ENCODE data around the gene CCDC68. TPM values are rescaled to one million over a fixed set of nuclear protein-coding genes. Genes with fewer than 3 reads are reported as not detected.

CCDC68 gene
- total RNA-seq (not detected), polyA plus RNA-seq (under 1 TPM in 1 of 2 donors, not detected in 1; 0.41 TPM), total RNA-seq (0.67 reads per million)

GRCh38 chr18:54958704-54959625 lies at the start of gene CCDC68:
Gene CCDC68 (minus strand): TSS chr18:54959461. CDS start chr18:54942791, 16,670 bp downstream.
- Histone ChIP-seq H3K27ac (ENCODE audit: low read depth, low read length) (no peak within 1 kb of the TSS), H3K27me3 (ENCODE audit: control insufficient read depth in 2 of 2, insufficient read depth in 2 of 2, low read length in 2 of 2) (peaks cover 0 to 2% of the 10 kb centered on the region in 2 donors), H3K4me1 (ENCODE audit: control insufficient read depth in 2 of 2, insufficient read depth in 2 of 2, low read length in 2 of 2) (no peaks in the 10 kb centered on the region), H3K4me3 (ENCODE audit: low read length) (no peak within 1 kb of the TSS), H3K36me3 (ENCODE audit: control insufficient read depth in 2 of 3, insufficient read depth in 3 of 3, low read length in 3 of 3) (no peaks in the 10 kb centered on the region), H3K9me3 (ENCODE audit: control insufficient read depth in 2 of 3, low read length in 3 of 3) (no peaks in the 10 kb centered on the region)
- ChIA-PET POLR2A (no interaction called here), CTCF (no interaction called here)
- Mint-ChIP-seq H3K27me3 (peaks cover 49 to 67% (median 58%) of the 10 kb centered on the region in 5 donors), H3K36me3 (no peaks in the 10 kb centered on the region), H3K27ac (no peak within 1 kb of the TSS), H3K9me3 (peaks cover 0 to 2% (median 0%) of the 10 kb centered on the region in 11 donors), H3K4me1 (peaks cover 0 to 12% (median 4%) of the 10 kb centered on the region in 7 donors), H3K4me3 (peak within 1 kb of the TSS in 5 of 10 donors; percentile 11 to 54 (median 39))
- intact Hi-C loops (cut with micrococcal nuclease): no loop called here
- no peak for DNase-seq
- no peak for ATAC-seq

- H3K4me1 Mint-ChIP-seq: no peaks in the 10 kb centered on the region
- no peak overlapping the region for H3K27ac Mint-ChIP-seq
- Histone ChIP-seq H3K4me3 (ENCODE audit: low read length) (no peak overlapping the region), H3K9me3 (ENCODE audit: control insufficient read depth in 2 of 3, low read length in 3 of 3) (no peaks in the 10 kb centered on the region), H3K27me3 (ENCODE audit: control insufficient read depth in 2 of 2, insufficient read depth in 2 of 2, low read length in 2 of 2) (no peaks in the 10 kb centered on the region), H3K36me3 (ENCODE audit: control insufficient read depth in 2 of 3, insufficient read depth in 3 of 3, low read length in 3 of 3) (no peaks in the 10 kb centered on the region), H3K4me1 (ENCODE audit: control insufficient read depth in 2 of 2, insufficient read depth in 2 of 2, low read length in 2 of 2) (no peaks in the 10 kb centered on the region), H3K27ac (ENCODE audit: low read depth, low read length) (no peak overlapping the region)
- no peak overlapping the region for H3K4me3 Mint-ChIP-seq
- CTCF ChIA-PET: no interaction called here
- H3K36me3 Mint-ChIP-seq: no peaks in the 10 kb centered on the region
- peaks cover 0 to 2% (median 0%) of the 10 kb centered on the region in 11 donors for H3K9me3 Mint-ChIP-seq
- ATAC-seq: no peak
- H3K27me3 Mint-ChIP-seq: peaks cover 2 to 31% (median 13%) of the 10 kb centered on the region in 5 donors
- DNase-seq: no peak
- intact Hi-C loops (cut with micrococcal nuclease): no loop called here
- POLR2A ChIA-PET: no interaction called here
These were observed 48.3 kb upstream of the CCDC68 start for GRCh38 chr18:55007602-55008001.

- Histone ChIP-seq H3K27me3 (ENCODE audit: control insufficient read depth in 2 of 2, insufficient read depth in 2 of 2, low read length in 2 of 2) (no peaks in the 10 kb centered on the region), H3K9me3 (ENCODE audit: control insufficient read depth in 2 of 3, low read length in 3 of 3) (no peaks in the 10 kb centered on the region), H3K36me3 (ENCODE audit: control insufficient read depth in 2 of 3, insufficient read depth in 3 of 3, low read length in 3 of 3) (no peaks in the 10 kb centered on the region), H3K4me3 (ENCODE audit: low read length) (no peak overlapping the region), H3K27ac (ENCODE audit: low read depth, low read length) (no peak overlapping the region), H3K4me1 (ENCODE audit: control insufficient read depth in 2 of 2, insufficient read depth in 2 of 2, low read length in 2 of 2) (no peaks in the 10 kb centered on the region)
- no peak overlapping the region for H3K4me3 Mint-ChIP-seq
- H3K4me1 Mint-ChIP-seq: no peaks in the 10 kb centered on the region
- ChIA-PET CTCF (no interaction called here), POLR2A (no interaction called here)
- H3K9me3 Mint-ChIP-seq: peaks cover 0 to 2% (median 0%) of the 10 kb centered on the region in 11 donors
- H3K36me3 Mint-ChIP-seq: no peaks in the 10 kb centered on the region
- peaks cover 2 to 20% (median 13%) of the 10 kb centered on the region in 5 donors for H3K27me3 Mint-ChIP-seq
- intact Hi-C loops (cut with micrococcal nuclease): no loop called here
- ATAC-seq (no peak), DNase-seq (no peak)
- H3K27ac Mint-ChIP-seq: no peak overlapping the region
These were observed 44.4 kb upstream of the CCDC68 start for GRCh38 chr18:55003695-55004094.

DNA sequence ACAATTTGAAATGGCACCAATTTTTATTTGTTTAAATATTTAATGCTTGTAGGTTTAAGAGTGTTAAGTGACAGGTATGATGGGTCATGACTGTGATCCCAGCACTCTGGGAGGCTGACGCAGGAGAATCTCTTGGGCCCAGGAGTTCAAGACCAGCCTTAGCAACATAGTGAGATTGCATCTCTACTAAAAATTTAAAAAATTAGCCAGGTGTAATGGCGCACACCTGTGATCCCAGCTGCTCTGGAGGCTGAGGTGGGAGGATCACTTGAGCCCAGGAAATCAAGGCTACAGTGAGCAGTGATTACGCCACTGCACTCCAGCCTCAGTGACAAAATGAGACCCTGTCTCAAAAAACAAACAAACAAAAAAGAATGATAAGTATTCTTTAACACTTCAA lies 43.0 kb upstream of the CCDC68 start:
- DNase-seq: no peak
- no peaks in the 10 kb centered on the region for H3K36me3 Mint-ChIP-seq
- no peak for ATAC-seq
- Histone ChIP-seq H3K9me3 (ENCODE audit: control insufficient read depth in 2 of 3, low read length in 3 of 3) (no peaks in the 10 kb centered on the region), H3K27me3 (ENCODE audit: control insufficient read depth in 2 of 2, insufficient read depth in 2 of 2, low read length in 2 of 2) (no peaks in the 10 kb centered on the region), H3K27ac (ENCODE audit: low read depth, low read length) (no peak overlapping the region), H3K4me1 (ENCODE audit: control insufficient read depth in 2 of 2, insufficient read depth in 2 of 2, low read length in 2 of 2) (no peaks in the 10 kb centered on the region), H3K4me3 (ENCODE audit: low read length) (no peak overlapping the region), H3K36me3 (ENCODE audit: control insufficient read depth in 2 of 3, insufficient read depth in 3 of 3, low read length in 3 of 3) (no peaks in the 10 kb centered on the region)
- peaks cover 0 to 2% (median 0%) of the 10 kb centered on the region in 11 donors for H3K9me3 Mint-ChIP-seq
- intact Hi-C loops (cut with micrococcal nuclease): no loop called here
- no peak overlapping the region for H3K4me3 Mint-ChIP-seq
- H3K27ac Mint-ChIP-seq: no peak overlapping the region
- H3K27me3 Mint-ChIP-seq: peaks cover 2 to 17% (median 6%) of the 10 kb centered on the region in 5 donors
- no peaks in the 10 kb centered on the region for H3K4me1 Mint-ChIP-seq
- ChIA-PET POLR2A (no interaction called here), CTCF (no interaction called here)

DNA sequence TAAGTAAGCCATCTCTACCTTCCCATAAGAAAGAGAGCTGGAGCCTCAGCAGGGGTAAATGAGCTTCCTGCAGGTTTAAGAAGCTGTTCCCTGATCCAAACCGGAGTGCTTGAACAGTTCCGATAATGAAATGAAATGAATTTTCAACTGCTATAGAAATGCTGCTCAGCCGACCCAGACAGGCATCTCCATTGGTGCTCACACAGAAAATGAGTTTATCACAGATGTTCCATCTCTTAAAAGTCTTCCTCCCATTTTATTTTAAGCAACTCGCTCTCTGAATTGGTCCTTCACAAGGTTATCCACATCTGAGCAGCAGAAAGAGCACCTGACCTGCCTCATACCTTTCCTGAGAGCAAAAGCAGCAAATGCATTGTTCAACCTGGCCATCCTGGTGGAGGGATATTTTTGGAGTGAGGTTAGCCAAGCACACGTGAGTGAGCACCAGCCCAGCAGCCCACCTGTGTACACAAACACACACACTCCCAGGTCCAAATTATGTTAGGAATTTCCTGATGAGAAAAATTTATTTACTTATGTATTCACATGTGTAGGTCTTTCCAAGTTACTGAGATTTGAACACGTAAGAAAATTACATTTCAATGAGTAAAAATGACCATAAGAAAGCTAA lies 42.2 kb upstream of the CCDC68 start:
- no peak for DNase-seq
- no peak overlapping the region for H3K27ac Mint-ChIP-seq
- no peaks in the 10 kb centered on the region for H3K36me3 Mint-ChIP-seq
- no peaks in the 10 kb centered on the region for H3K4me1 Mint-ChIP-seq
- no peaks in the 10 kb centered on the region for H3K4me1 ChIP-seq (ENCODE audit: control insufficient read depth in 2 of 2, insufficient read depth in 2 of 2, low read length in 2 of 2)
- CTCF ChIA-PET: no interaction called here
- POLR2A ChIA-PET: no interaction called here
- no peak for ATAC-seq
- H3K9me3 ChIP-seq (ENCODE audit: control insufficient read depth in 2 of 3, low read length in 3 of 3): no peaks in the 10 kb centered on the region
- intact Hi-C loops (cut with micrococcal nuclease): no loop called here
- no peaks in the 10 kb centered on the region for H3K27me3 ChIP-seq (ENCODE audit: control insufficient read depth in 2 of 2, insufficient read depth in 2 of 2, low read length in 2 of 2)
- no peak overlapping the region for H3K27ac ChIP-seq (ENCODE audit: low read depth, low read length)
- H3K27me3 Mint-ChIP-seq: peaks cover 0 to 17% (median 6%) of the 10 kb centered on the region in 5 donors
- no peak overlapping the region for H3K4me3 Mint-ChIP-seq
- no peaks in the 10 kb centered on the region for H3K36me3 ChIP-seq (ENCODE audit: control insufficient read depth in 2 of 3, insufficient read depth in 3 of 3, low read length in 3 of 3)
- peaks cover 0 to 2% (median 0%) of the 10 kb centered on the region in 11 donors for H3K9me3 Mint-ChIP-seq
- no peak overlapping the region for H3K4me3 ChIP-seq (ENCODE audit: low read length)

DNA sequence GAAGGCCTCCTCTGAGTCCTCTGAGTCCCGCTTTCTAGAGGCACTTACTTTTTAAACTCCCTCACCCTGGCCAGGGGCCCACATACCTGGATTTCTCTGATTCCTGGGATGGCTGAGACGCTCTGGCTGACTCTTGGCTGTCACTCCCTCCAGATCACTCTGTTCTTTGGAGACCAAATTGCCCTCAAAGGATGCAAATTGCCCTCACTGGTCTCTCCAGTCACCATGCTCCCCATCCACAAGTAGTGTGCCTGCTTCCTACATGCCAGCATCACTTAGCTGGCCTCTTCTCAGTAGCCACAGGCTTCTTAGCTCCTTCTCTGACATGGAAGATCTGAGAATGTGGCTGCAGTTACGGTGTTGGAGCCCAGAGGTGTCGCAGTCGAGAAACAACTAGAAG lies 41.3 kb upstream of the CCDC68 start:
- H3K27me3 Mint-ChIP-seq: peaks cover 0 to 17% (median 6%) of the 10 kb centered on the region in 5 donors
- no peaks in the 10 kb centered on the region for H3K4me1 Mint-ChIP-seq
- no peak overlapping the region for H3K4me3 Mint-ChIP-seq
- ChIA-PET POLR2A (no interaction called here), CTCF (no interaction called here)
- H3K36me3 Mint-ChIP-seq: no peaks in the 10 kb centered on the region
- DNase-seq (no peak), ATAC-seq (no peak)
- intact Hi-C loops (cut with micrococcal nuclease): no loop called here
- H3K4me3 ChIP-seq (ENCODE audit: low read length): no peak overlapping the region
- no peak overlapping the region for H3K27ac Mint-ChIP-seq
- H3K9me3 ChIP-seq (ENCODE audit: control insufficient read depth in 2 of 3, low read length in 3 of 3): no peaks in the 10 kb centered on the region
- H3K27me3 ChIP-seq (ENCODE audit: control insufficient read depth in 2 of 2, insufficient read depth in 2 of 2, low read length in 2 of 2): no peaks in the 10 kb centered on the region
- peaks cover 0 to 2% (median 0%) of the 10 kb centered on the region in 11 donors for H3K9me3 Mint-ChIP-seq
- no peak overlapping the region for H3K27ac ChIP-seq (ENCODE audit: low read depth, low read length)
- H3K4me1 ChIP-seq (ENCODE audit: control insufficient read depth in 2 of 2, insufficient read depth in 2 of 2, low read length in 2 of 2): no peaks in the 10 kb centered on the region
- H3K36me3 ChIP-seq (ENCODE audit: control insufficient read depth in 2 of 3, insufficient read depth in 3 of 3, low read length in 3 of 3): no peaks in the 10 kb centered on the region

Measured in naive thymus-derived CD4-positive, alpha-beta T cell (primary cell).